ENCODE results near the gene WWTR1. TPM values are rescaled to one million over a fixed set of nuclear protein-coding genes. Genes with fewer than 3 reads are reported as not detected.

Gene WWTR1
- total RNA-seq, 1 experiment from 2014 or later, result 24.4 TPM

- no peaks in the 10 kb centered on the region for H3K79me2 ChIP-seq (ENCODE audit: insufficient read depth, low read length)
- no peaks in the 10 kb centered on the region; the same call in 1 of the 2 replicates for H3K4me1 ChIP-seq (ENCODE audit: insufficient read depth, low read length)
- no CpG with 5 or more reads among the region's 4 CpGs for WGBS (ENCODE audit: extremely low coverage, insufficient read length, low lambda C conversion rate)
These were observed 129.5 kb downstream of the WWTR1 start for GRCh38 chr3:149528340-149528650.

More at GRCh38 chr3:149528340-149528650, 129.5 kb downstream of the WWTR1 start:
- Histone ChIP-seq H2BK15ac (ENCODE audit: low read depth, low read length) (no peak overlapping the region), H3K9me3 (ENCODE audit: control insufficient read depth, low read depth, low read length) (no peaks in the 10 kb centered on the region), H3K9ac (ENCODE audit: extremely low read depth, insufficient read length, low read length) (no peak overlapping the region), H4K5ac (ENCODE audit: insufficient read length, low read depth, low read length) (no peak overlapping the region), H4K20me1 (ENCODE audit: control insufficient read depth, insufficient read depth, insufficient read length) (no peaks in the 10 kb centered on the region), H4K8ac (replicated peaks; ENCODE audit: insufficient read length, low read depth, low read length) (no peak overlapping the region), H2AK5ac (ENCODE audit: insufficient read length, low read length) (no peak overlapping the region), H3K23ac (ENCODE audit: insufficient read length, low read depth, low read length) (no peak overlapping the region), H3K27me3 (ENCODE audit: insufficient read depth, low read length) (no peaks in the 10 kb centered on the region), H3K56ac (ENCODE audit: insufficient read length, low read depth, low read length) (no peak overlapping the region), H3K14ac (ENCODE audit: insufficient read depth, low read length) (no peak overlapping the region), H3T11ph (ENCODE audit: low read length) (no peak overlapping the region), H3K18ac (ENCODE audit: insufficient read length, low read depth, low read length) (no peak overlapping the region), H2BK5ac (ENCODE audit: insufficient read length, low read length) (no peak overlapping the region), H3K4ac (ENCODE audit: low read depth, low read length) (no peak overlapping the region), H2BK20ac (ENCODE audit: low read depth, low read length, poor library complexity, severe bottlenecking) (no peak overlapping the region), H2BK12ac (ENCODE audit: insufficient read length, low read depth, low read length) (no peak overlapping the region), H4K91ac (ENCODE audit: insufficient read length, low read depth, low read length) (no peak overlapping the region), H2BK120ac (ENCODE audit: low read depth, low read length, poor library complexity, severe bottlenecking) (no peak overlapping the region), H3K79me1 (ENCODE audit: insufficient read depth, low read depth, low read length, poor library complexity, severe bottlenecking) (no peaks in the 10 kb centered on the region), H3K27ac (ENCODE audit: insufficient read length, low read depth, low read length) (no peak overlapping the region), H3K4me2 (ENCODE audit: insufficient read depth, insufficient read length, low read length) (no peak overlapping the region), H3K23me2 (ENCODE audit: insufficient read length, low read depth, low read length, poor library complexity, severe bottlenecking) (no peaks in the 10 kb centered on the region), H2AFZ (ENCODE audit: low read length) (no peak overlapping the region)
- Mint-ChIP-seq H3K4me1 (peaks cover 12 to 14% of the 10 kb centered on the region in 2 experiments), H3K27ac (peak overlapping the region in 2 of 3 experiments; percentile 27 to 58; a peak in 1 of 7 replicates), H3K27me3 (ENCODE audit: low read depth) (no peaks in the 10 kb centered on the region), H3K4me3 (no peak overlapping the region), H3K9me3 (no peaks in the 10 kb centered on the region), H3K36me3 (ENCODE audit: insufficient read depth in 1 of 3, low read depth in 3 of 3) (peaks cover 3 to 21% (median 16%) of the 10 kb centered on the region in 3 experiments; a peak in 6 of 7 replicates)
- no peak for TF ChIP-seq CTCF (conservative IDR thresholded peaks at IDR 0.05)
- DNase-seq, result no peak
